Right lung (tissue), 5 donors: ENCODE results near the gene CLEC18B. TPM values are rescaled to one million over a fixed set of nuclear protein-coding genes. Genes with fewer than 3 reads are reported as not detected.
"Not testable (repeated sequence)": the region's sequence is repeated elsewhere in the genome, so short reads cannot be mapped to it uniquely, and the experiment has no call there.

Experiments
- DNase-seq, 2 donors: peaks; one replicate each; pipeline ENCODE4 v3.0.0-alpha.2; 2013
- polyA plus RNA-seq, 5 donors: library from polyadenylated mRNA; unstranded; fragments of 120-200 nt; gene quantifications; one replicate each; pipeline versions ENCODE4 v1.2.1 to v1.2.3, GENCODE V29; 2013; ENCODE audit warnings: inconsistent platforms in 1 of 5, low replicate concordance in 1 of 5; ENCODE audit not compliant: insufficient read length in 5 of 5, insufficient read depth in 1 of 5

Gene CLEC18B
- polyA plus RNA-seq, 5 donors = 0.14 to 1.8 (median 0.95) TPM

DNA sequence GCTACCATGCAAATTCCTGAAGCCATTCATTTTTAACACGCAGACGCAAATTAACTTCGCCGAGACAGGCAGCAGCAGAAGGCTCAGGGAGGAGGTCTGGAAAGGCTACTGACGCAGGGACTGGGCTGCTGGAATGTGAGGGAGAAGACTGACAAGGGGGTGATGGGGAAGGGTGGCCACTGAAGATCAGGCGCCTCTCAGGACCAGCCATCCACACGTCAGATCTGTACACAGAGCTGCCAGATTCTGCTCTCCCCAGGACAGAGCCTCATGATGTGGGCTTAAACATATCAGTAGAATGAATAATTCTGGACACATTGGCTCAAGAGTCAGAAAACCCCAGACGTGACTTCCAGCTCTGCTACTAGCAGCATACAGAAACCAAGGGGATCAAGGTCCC lies 25.6 kb upstream of the CLEC18B start:
- no peak for DNase-seq

DNA sequence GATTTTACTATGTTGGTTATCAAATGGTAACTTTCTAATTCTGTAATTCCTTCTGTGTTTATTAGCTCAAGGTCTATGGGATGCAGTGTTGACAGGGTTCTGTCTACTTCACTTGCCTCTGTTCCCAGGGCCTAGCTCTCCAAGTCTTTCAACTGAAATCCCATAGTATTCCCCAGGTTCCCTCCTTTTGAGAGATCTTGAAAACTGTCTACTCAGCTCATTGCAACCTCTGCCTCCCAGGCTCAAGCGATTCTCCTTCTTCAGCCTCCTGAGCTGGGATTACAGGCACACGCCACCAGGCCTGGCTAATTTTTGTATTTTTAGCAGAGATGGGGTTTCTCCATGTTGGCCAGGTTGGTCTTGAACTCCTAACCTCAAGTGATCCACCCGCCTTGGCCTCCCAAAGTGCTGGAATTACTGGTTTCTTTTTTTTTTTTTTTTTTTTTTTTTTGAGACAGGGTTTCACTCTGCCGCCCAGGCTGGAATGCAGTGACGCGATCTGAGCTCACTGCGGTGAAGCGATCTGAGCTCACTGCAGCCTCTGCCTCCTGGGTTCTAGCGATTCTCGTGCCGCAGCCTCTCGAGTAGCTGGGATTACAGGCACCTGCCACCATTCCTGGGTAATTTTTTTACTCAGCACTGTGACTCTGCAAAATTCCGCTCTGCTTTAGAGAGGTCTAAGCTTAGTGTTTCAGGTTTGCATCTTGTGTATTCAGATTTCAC lies 22.5 kb upstream of the CLEC18B start:
- not testable (repeated sequence) for DNase-seq

DNA sequence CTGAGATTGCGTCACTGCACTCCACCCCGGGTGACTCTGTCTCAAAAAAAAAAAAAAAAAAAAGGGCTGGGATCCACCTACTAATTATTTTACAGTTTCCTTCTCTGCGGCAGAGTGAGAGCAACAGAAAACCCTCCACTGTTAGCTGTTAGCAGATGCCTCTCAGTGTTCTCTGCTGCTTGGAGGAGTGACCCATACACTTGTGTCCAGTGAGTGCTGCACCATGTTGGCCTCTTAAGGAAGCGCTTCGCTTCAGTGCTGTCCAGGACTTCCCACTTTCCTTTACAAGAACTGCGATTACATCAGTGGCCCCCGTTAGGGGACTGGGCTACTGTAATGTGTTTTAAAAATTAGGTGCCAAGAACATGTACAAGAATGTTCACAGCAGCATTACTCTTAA lies 18.4 kb upstream of the CLEC18B start:
- no peak for DNase-seq

DNA sequence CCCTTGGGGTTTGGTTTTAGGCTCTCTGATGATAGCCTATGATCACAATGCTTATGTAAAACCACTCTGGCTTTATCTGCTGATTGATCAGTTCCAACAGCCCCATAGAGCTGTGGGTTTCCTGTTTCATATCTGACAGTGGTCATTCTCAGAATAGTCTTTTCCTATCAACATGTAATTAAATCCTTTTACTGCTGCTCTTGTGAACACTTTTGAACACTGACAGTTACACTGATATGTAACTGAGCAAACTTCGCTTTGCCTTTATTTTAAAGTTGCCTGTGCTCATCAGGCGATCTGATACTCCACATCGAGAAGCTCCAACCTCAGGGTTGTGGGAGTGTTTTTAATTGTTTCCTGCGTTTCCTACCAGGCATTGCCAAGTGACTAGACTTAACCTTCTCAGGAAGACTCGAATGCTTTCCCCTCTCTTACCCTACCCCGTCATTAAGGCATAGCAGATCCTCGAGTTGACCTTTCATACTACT lies 17.3 kb upstream of the CLEC18B start:
- DNase-seq = no peak

DNA sequence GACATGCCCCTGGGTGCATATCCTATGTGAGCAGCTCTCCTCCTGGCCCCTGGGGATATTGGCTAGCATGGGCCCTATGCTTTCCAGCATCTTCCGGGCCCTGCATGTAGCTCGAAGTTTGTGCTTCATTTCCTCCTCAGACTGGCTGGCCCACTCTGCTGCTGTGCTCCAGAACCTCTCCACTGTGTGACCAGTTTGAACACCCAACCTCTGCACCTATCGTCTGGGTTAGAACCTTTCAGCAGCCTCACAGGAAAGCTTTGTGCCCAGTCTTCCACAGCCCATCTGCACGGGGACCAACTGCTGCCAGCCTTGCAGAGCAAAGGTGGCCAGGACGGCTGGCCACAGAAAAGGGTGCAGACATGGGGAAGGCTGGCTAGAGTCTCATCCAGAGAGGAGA lies 10.2 kb upstream of the CLEC18B start:
- DNase-seq = no peak

DNA sequence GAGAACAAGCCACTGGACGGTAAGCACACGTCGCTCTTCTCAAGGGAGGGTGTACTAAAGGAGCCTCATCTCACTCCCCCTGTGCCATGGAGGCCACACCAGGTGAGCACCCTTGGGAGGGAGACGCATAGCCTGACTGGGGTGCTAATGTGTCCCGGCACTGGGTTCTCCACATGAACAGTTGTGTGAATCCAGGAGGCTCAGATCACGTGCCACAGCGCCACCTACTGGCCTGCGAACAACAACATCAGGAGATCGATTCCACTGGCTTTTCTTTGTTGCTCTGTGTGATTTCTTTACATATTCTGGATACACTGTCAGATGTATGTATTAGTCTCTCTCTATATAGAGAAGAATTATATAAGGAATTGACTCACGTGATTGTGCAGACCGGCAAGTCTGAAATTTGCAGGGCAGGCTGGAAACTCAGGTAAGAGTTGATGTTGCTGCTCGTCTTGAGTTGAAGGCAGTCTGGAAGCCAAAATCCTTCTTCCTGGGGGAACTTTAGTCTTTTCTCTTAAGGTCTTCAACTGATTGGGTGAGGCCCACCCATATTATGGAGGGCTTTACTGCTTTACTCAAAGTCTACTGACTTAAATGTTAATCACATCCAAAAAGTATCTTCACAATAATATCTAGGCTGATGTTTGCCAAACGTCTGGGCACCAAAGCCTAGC lies 8.9 kb upstream of the CLEC18B start:
- peak; percentile 6 to 9 for DNase-seq

DNA sequence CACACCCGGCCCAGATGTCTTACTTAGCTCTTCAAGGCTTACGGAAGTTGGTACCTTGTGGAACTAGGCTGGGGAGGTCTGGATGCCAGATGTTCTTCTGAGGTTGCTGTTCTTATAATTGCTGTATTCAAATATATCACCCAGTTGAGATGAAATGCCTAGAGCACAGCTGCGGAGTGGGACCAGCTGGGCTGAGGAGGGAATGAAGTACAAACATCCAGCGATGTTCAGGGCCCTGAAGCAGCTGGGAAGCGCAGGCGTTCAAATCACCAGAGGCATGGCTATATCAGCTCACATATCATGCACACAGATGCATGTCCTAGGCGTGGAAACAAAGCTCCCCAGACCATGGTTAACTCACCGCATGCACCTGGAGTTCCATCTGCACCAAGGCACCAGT lies 7.2 kb upstream of the CLEC18B start:
- DNase-seq = not testable (repeated sequence)

DNA sequence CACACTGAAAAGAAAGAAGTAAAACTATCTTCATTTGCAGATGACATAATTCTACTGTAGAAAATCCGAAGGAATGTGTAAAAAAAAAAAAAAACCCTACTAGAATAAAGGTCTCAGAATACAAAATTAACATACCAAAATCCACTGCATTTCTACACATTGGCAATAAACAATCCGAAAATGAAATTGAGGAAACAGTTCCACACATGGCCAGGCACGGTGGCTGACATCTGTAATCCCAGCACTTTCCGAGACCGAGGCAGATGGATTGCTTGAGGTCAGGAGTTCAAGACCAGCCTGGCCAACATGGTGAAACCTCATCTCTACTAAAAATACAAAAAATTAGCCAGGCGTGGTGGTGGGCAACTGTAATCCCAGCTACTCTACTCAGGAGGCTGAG lies 4.5 kb upstream of the CLEC18B start:
- DNase-seq = not testable (repeated sequence)

DNA sequence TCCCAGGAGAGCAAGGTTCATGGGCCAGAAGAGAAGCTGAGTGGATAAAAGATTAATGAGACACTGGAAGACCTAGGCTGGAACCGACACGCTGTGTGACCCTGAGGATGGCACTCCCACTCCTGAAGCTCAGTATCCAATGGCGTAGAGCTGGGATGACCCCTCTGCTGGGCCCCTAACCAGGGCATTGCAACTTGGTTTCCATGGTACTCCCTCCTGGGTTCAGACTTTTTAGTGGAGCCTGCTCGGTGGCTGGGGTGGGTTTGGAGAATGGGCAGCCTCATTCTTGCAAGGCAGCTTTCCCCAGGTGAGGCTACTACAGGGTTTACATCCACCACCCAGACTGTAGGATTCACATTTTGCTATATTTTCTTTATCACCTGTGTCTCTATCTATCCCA lies 2.4 kb upstream of the CLEC18B start:
- not testable (repeated sequence) for DNase-seq

DNA sequence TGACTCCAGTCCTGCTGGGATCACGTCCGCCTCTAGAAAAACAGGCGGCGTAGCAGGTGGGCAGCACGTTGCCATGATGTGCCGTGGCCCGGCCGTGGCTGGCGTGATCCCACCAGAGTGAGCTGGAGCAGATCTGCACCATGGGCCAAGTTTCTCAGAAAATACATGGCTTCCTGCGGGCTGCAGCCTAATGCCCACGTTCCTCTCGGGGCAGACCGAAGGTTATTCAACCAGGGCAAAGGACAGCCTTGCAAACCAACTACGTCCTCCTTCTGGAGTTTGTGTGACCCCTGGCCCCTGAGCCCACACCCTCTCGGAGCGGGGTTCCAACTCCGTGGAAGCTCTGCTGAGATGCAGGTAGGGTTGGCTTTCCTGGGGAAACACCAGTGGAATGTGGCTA lies 808 bp upstream of the CLEC18B start:
- not testable (repeated sequence) for DNase-seq

DNA sequence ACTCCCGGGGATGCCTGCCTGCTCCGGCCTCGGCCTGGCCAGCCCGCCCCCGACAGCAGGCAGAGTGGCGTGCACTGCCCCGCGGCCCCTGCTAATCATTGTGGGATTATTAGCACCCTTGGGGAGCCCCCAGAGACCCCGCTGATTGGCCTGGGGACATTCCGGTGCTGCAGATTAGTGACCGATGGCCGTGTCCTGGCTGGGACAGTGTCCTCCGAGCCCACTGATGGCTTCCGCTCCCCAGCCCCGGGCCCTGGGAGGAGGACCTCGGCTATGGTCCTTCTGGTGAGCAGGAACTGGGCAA lies 156 bp upstream of the CLEC18B start:
- not testable (repeated sequence) for DNase-seq

DNA sequence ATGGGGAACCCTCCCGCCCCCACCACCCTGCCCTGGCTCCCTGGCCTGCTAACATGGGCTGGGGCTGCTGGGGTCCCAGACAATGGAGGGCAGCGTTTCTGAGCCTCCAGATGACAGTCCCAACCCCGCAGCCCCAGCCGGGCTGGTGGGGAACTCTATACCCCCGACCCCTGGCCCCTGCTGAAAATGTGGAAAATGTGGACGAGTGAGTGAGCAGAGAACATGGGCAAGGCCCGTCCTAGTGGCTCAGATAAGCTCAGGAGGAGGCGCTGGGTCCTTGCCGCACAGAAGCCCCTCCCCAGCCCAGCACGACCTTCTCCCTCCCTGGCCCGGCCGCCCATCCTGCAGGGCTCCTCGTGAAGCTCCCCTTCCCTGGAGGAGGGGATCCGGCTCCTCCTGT lies 1.5 kb downstream of the CLEC18B start:
- not testable (repeated sequence) for DNase-seq

DNA sequence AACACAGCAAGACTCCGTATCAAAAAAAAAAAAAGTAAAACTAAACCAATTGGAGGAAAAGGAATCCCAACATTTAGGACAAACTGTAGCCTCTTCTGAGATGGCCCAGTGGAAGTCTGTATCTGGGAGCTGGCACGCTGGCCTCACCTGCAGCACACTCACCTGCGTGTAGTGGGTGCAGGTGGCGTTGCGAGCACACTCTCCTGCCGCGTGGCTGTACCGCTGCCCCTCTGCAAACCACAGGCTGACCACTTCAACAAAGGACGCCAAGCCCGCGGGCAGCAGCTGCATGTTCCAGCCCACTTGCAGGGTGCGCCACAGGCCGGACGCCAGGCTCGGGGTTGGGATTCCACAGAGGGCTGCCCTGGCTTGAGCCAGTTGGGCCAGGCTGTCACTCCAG lies 3.4 kb downstream of the CLEC18B start:
- not testable (repeated sequence) for DNase-seq

DNA sequence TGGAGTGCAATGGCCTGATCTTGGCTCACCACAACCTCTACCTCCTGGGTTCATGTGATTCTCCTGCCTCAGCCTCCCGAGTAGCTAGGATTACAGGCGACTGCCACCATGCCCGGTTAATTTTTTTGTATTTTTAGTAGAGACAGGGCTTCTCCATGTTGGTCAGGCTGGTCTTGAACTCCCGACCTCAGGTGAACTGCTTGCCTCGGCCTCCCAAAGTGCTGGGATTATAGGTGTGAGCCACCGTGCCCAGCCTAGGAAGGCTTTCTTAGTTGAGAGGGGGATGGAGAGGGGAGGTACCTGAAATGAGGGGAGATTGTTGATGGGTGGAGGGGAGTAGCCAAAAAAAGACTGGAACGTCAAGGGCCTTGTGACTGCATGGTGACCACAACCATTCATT lies 7.4 kb downstream of the CLEC18B start:
- DNase-seq = not testable (repeated sequence)

DNA sequence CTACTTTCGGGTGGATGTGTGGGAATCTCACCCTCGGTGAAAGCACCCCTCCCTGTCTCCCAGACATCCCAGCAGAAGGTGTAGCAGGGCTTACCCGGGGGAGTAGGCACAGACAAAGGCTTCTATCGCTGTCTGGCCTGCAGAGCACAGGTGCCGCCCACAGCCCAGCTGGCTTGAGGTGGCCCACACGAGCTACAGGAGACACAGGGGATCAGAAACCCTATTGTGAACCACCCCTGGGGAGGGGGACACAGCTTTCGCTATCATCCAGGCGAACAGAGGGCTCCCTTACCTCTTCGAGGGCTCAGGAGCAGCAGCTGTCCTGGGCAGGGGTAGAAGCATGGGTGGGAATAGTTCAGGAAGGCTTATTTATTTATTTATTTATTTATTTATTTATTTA lies 7.8 kb downstream of the CLEC18B start:
- not testable (repeated sequence) for DNase-seq

DNA sequence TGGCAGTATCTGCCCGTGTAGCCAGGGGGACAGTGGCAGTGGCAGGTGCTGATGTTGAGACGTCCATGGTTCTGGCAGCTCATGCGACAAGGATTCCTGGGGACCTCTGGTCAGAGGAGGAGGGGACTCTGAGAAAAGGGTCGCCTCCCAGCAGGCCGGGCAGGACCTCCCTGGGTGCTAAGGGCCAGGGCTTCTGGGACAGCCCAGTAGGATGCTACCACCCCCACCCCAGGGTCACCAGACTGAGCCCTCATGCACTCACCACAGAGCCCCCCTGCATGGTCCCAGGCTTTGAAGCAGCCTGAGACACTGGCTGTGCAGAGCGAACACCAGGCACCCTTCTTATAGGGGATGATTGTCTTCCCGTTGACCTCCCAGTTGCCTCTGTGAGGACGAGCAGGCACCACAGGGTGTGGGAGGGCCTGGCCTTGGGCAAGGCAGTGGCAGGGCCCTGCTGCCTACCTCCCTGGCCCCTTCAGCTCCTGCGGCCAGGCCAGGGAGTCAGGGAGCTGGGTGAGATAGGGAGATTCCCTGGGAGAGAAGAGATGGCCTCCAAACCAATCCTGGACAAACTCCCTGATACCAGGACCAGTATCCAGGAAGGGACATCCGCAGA lies 8.4 kb downstream of the CLEC18B start:
- not testable (repeated sequence) for DNase-seq

DNA sequence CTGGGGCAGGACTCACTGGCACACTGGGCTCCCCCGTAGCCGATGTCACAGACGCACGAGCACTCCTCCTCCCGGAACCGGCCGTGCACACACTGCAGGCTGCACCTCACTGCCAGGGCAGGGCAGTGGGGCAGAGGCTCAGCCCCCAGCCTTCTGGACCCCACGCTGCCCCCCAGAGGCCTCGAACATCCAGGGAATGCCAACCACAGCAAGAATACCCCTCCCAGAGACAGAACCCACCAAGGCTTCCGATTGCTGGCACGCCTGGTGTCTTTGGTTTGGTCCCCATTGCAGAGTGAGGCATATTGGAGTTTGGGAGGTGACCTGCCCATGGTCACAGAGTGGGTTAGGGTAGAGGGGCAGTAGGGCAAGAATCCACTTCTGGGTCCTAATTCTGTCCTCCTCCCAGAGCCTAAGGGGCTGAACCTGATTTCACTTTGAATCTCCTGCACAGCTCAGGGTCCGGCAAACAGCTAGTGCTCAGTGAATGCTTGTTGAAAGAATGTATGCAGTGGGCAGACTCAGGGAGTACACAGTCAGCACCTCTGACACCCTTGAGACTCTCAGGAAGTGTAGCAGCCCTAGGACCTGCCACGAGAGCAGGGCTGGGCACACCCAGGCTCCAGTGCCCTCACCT lies 9.0 kb downstream of the CLEC18B start:
- DNase-seq = not testable (repeated sequence)

DNA sequence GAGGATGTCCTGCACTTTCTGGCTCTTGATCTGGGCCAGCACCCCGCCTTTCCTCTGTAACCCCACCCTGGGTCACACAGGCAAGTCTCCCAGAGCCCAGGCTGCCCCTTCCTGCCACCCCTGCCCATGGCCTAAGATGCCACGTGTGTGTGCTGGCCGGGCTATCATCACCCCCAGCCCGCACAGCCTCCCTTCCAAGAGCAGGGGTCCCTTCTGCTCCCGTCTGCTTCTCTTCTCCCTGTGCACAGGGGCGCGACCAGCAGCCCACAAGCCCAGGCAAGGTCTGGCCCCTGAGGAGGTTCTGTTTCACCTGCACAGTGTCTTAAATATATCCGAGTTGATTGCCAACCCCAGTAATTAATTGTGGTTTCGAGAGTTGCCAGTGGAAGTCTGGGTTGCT lies 10.3 kb downstream of the CLEC18B start:
- DNase-seq = not testable (repeated sequence)

DNA sequence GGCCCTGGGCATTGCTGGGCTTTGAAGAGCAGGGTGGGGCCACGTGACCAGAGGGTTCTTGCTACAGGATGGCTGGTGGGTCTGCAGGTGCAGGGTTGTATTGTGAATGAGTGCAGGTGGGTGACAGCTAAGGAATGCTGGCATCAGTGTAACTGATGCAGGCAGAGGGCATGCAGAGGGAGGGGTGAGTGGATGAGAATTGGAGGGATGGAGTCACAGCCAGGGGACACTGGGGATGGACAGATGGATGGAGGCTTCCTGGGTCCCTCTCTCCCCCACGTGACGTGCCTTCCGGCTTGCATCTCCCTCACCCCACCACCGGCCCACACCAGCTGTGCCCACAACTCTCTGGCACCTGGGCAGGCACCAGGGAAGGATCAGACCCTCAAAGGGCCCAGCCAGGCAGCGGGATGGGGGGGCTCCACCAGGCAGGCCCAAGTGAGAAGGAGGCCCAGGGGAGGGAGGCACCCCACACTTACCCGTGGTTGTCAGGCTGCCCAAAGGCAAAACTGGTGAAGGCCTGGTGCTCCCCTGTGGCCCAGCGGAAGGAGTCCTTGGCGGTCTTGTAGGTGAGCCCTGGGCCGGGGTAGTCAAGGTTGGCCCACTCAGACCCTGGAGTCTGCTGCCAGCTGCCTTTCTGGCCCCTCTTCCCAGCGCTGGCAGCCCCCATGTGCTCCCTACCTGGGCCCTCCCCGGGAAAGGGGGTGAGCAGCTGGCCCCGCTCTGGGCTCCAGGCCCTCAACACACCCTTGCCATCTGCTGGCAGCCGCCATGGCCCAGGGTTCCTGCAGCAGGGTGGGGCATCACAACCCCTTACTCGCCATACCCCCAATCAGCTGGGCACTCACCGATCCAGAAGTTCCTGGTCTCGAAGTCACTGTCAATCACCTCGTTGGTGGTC lies 11.0 kb downstream of the CLEC18B start:
- not testable (repeated sequence) for DNase-seq

DNA sequence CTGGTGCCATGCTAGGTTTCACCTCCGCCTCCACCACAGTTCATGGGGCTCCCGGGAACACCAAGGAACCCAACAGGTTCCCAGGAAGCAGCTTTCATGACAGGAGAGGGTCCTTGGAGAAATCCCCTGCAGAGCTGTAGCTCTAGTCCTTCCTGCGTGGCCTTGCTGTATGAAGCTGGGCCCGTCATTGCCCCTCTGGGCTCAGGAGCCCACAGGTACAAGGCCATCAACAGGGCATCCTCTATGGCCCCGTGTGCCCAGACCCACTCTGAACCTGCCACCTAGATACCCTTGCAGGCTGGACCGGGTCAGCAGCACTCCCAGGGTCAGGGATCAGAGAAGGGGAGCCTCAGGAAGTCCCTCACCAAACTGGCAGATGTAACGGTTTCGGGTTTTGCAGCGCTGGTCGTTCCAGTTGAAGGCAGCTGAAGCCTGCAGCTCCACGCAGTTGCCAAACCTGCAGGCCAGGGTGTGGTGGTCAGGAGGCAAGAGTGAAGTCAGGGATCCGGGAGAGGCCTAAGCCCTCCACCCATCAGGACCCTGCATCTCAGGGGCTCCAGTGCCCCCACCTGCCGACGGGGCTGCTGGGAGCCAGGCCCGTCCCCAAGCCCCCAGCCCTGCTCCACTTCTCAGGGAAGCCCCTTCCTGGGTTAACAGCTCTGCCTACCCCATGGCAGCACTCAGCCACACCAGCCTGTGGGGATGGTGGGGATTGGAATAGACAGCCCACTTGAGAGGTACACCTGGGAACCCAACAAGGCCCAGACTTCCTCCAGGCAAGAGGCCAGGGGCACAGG lies 11.9 kb downstream of the CLEC18B start:
- not testable (repeated sequence) for DNase-seq

DNA sequence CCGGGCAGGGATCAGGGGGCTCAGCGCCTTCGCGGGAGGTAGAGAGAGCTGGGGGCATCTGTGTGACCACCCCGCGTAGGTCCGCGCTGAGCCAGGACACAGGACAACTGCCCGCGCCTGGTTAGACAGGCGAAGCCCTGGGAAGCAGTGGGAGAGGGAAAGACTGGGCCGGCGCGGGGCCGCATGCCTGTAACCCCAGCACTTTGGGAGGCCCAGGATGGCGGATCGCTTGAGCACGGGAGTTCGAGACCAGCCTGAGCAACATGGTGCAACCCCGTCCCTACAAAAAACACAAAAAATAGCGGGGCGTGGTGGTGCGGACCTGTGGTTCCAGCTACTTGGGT lies 13.9 kb downstream of the CLEC18B start:
- DNase-seq = peak in 1 of 2 donors; percentile 34
